Hepatocyte (in vitro differentiated cells): Measurements from ENCODE around the gene PAFAH1B2. TPM values are rescaled to one million over a fixed set of nuclear protein-coding genes. Genes with fewer than 3 reads are reported as not detected.

Source experiments
- DNase-seq: peaks from one replicate; pipeline ENCODE4 v3.0.0-alpha.2; 2016; ENCODE audit warnings: low spot score
- H2AFZ ChIP-seq: fragments of 200-600 bp; sonication (generic); 2 replicates; pipeline ENCODE4 v1.6.0; 2016; ENCODE audit warnings: antibody characterized with exemption, mild to moderate bottlenecking
- H3K27ac ChIP-seq: fragments of 200-600 bp; sonication (generic); 2 replicates; pipeline ENCODE4 v1.5.1; 2016; ENCODE audit warnings: mild to moderate bottlenecking
- H3K27me3 ChIP-seq: fragments of 200-600 bp; sonication (generic); 2 replicates; pipeline ENCODE4 v1.6.1; 2016
- H3K36me3 ChIP-seq: fragments of 200-600 bp; sonication (generic); replicated peaks from 2 replicates; pipeline ENCODE4 v1.5.1; 2016; ENCODE audit warnings: low read depth; ENCODE audit not compliant: insufficient read depth
- H3K4me1 ChIP-seq: fragments of 200-600 bp; sonication (generic); 2 replicates; pipeline ENCODE4 v1.5.1; 2016; ENCODE audit warnings: mild to moderate bottlenecking, moderate library complexity; ENCODE audit not compliant: insufficient read depth
- H3K4me2 ChIP-seq: fragments of 200-600 bp; sonication (generic); 2 replicates; pipeline ENCODE4 v1.6.0; 2016
- H3K4me3 ChIP-seq: fragments of 200-600 bp; sonication (generic); 2 replicates; pipeline ENCODE4 v1.5.1; 2016; ENCODE audit warnings: mild to moderate bottlenecking
- H3K79me2 ChIP-seq: fragments of 200-600 bp; sonication (generic); 2 replicates; pipeline ENCODE4 v1.6.0; 2017; ENCODE audit warnings: mild to moderate bottlenecking
- H3K9me2 ChIP-seq: fragments of 200-600 bp; sonication (generic); replicated peaks from 2 replicates; pipeline ENCODE4 v1.6.0; 2017; ENCODE audit warnings: mild to moderate bottlenecking; ENCODE audit not compliant: insufficient read depth
- H3K9me3 ChIP-seq: fragments of 200-600 bp; sonication (generic); 2 replicates; pipeline ENCODE4 v1.5.1; 2016; ENCODE audit warnings: low read depth, mild to moderate bottlenecking
- H4K20me1 ChIP-seq: fragments of 200-600 bp; sonication (generic); 2 replicates; pipeline ENCODE4 v1.6.0; 2016; ENCODE audit warnings: mild to moderate bottlenecking; ENCODE audit not compliant: insufficient read depth, poor library complexity, severe bottlenecking
- CTCF ChIP-seq: fragments of 200-600 bp; sonication (generic); IDR thresholded peaks from 2 replicates; pipeline ENCODE4 v1.5.1; 2016; ENCODE audit warnings: antibody characterized with exemption, mild to moderate bottlenecking; ENCODE audit not compliant: poor library complexity
- EZH2 ChIP-seq: fragments of 200-600 bp; sonication (generic); IDR thresholded peaks from 2 replicates; pipeline ENCODE4 v1.6.1; 2016; ENCODE audit warnings: antibody characterized with exemption, mild to moderate bottlenecking, borderline replicate concordance
- EZH2phosphoT487 ChIP-seq: fragments of 200-600 bp; sonication (generic); IDR thresholded peaks from one replicate; pipeline ENCODE4 v1.6.1; 2018; ENCODE audit warnings: antibody characterized with exemption, mild to moderate bottlenecking, low read depth, moderate library complexity; ENCODE audit not compliant: unreplicated experiment, severe bottlenecking
- WGBS: methylation state at CpG from one replicate; pipeline ENCODE4 v1.1.6; 2016; ENCODE audit warnings: low lambda C conversion rate; ENCODE audit errors: missing lambda C conversion rate; 5-methylcytosine and 5-hydroxymethylcytosine counted together
- polyA plus RNA-seq: library from polyadenylated mRNA; unstranded; fragments of >200 nt; fragmentation: Nextera tagmentation; extraction: Ambion mirVana; gene quantifications from 2 replicates; pipeline ENCODE4 v1.2.1, GENCODE V29; 2016
- total RNA-seq: library from RNA; depleted of rRNA; stranded (reverse); fragments of >200 nt; gene quantifications from 2 replicates; pipeline ENCODE4 v1.2.3, GENCODE V29; 2014

PAFAH1B2 gene
- total and polyA plus RNA-seq, 2 experiments from 2014 or later, result 30.8 to 103 TPM

GRCh38 chr11:117098269-117099232, 45.5 kb upstream of the PAFAH1B2 start, which contains the start of gene SIK3:
Gene SIK3 (minus strand): TSS chr11:117098428. CDS start chr11:117098415, 13 bp downstream.
- H3K9me3 ChIP-seq, result no peaks in the 10 kb centered on the region
- peaks cover 25% of the 10 kb centered on the region for H4K20me1 ChIP-seq
- DNase-seq, result peak; percentile 98
- peaks cover 45% of the 10 kb centered on the region for H3K79me2 ChIP-seq
- no peaks in the 10 kb centered on the region for H3K27me3 ChIP-seq
- peak within 1 kb of the TSS; percentile 83 for H3K4me2 ChIP-seq
- TF ChIP-seq EZH2 (no peak), EZH2phosphoT487 (no peak), CTCF (peak; percentile 46)
- H3K27ac ChIP-seq, result peak within 1 kb of the TSS; percentile 95
- H3K4me3 ChIP-seq, result peak within 1 kb of the TSS; percentile 91
- no peaks in the 10 kb centered on the region for H3K36me3 ChIP-seq
- 9% methylated on average over 27 of the region's 78 CpGs for WGBS
- no peaks in the 10 kb centered on the region for H3K9me2 ChIP-seq
- H2AFZ ChIP-seq, result peak within 1 kb of the TSS; percentile 80
- peaks cover 33% of the 10 kb centered on the region for H3K4me1 ChIP-seq

DNA sequence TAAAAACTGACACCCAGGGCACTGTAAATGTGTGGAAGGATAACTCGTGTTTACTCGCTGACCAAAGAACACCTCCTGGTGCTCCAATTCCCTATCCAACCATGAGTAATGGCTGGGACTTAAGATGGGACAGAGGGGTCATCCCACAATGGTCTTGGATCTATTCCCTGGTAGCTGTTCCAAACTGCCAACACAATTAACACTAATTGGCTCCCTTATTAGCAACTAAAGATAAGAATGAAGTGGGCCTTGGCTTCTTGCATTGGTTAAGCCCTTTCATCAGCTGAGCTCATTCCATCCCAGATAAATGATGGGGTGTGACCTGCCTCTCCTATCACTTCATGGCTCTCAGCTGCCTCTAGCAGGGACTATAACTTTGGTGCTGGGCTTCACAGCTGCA, 44.4 kb upstream of the PAFAH1B2 start:
- Histone ChIP-seq H3K4me3 (no peak overlapping the region), H3K9me2 (no peaks in the 10 kb centered on the region), H4K20me1 (peaks cover 17% of the 10 kb centered on the region), H3K79me2 (peaks cover 33% of the 10 kb centered on the region), H3K36me3 (no peaks in the 10 kb centered on the region), H3K4me1 (peaks cover 30% of the 10 kb centered on the region), H3K27me3 (no peaks in the 10 kb centered on the region), H2AFZ (no peak overlapping the region), H3K27ac (peak overlapping the region; percentile 93), H3K4me2 (peak overlapping the region; percentile 80), H3K9me3 (no peaks in the 10 kb centered on the region)
- DNase-seq, result no peak
- TF ChIP-seq CTCF (no peak), EZH2phosphoT487 (no peak), EZH2 (no peak)
- whole genome bisulfite sequencing, result 79% methylated on average over 2 of the region's 2 CpGs

GRCh38 chr11:117100556-117100955, 43.5 kb upstream of the PAFAH1B2 start:
- TF ChIP-seq EZH2phosphoT487, result no peak
- no peak for TF ChIP-seq EZH2
- no peak for TF ChIP-seq CTCF
- Histone ChIP-seq H3K9me2 (no peaks in the 10 kb centered on the region), H3K79me2 (peaks cover 24% of the 10 kb centered on the region), H3K36me3 (no peaks in the 10 kb centered on the region), H3K4me3 (no peak overlapping the region), H2AFZ (no peak overlapping the region), H3K27ac (no peak overlapping the region), H4K20me1 (peaks cover 8% of the 10 kb centered on the region), H3K4me2 (no peak overlapping the region), H3K4me1 (peaks cover 21% of the 10 kb centered on the region), H3K9me3 (no peaks in the 10 kb centered on the region), H3K27me3 (no peaks in the 10 kb centered on the region)
- no peak for DNase-seq
- WGBS, result 87% methylated on average over 3 of the region's 3 CpGs
